Neural cell (in vitro differentiated cells): ENCODE measurements around the gene UBA5. TPM values are rescaled to one million over a fixed set of nuclear protein-coding genes. Genes with fewer than 3 reads are reported as not detected.

Experiments used
- H2AFZ ChIP-seq: fragments of 200-600, 300-800 bp; sonication (generic), shearing (Covaris generic); 2 replicates; pipeline ENCODE4 v1.6.0; 2014; ENCODE audit warnings: low read depth, mild to moderate bottlenecking, antibody characterized with exemption, low read length, moderate library complexity
- H3F3A ChIP-seq: fragments of 200-600 bp; shearing (Covaris generic); 2 replicates; pipeline ENCODE4 v1.6.1; 2016; ENCODE audit warnings: mild to moderate bottlenecking, moderate library complexity, mixed read lengths, antibody characterized with exemption, low read length; ENCODE audit not compliant: insufficient read depth, poor library complexity, severe bottlenecking
- H3K27ac ChIP-seq: fragments of 200-600, 300-800 bp; sonication (generic), shearing (Covaris generic); 2 replicates; pipeline ENCODE4 v1.5.1; 2014; ENCODE audit warnings: mild to moderate bottlenecking, low read length, moderate library complexity
- H3K27me3 ChIP-seq: fragments of 300-800, 200-600 bp; sonication (generic), shearing (Covaris generic); 2 replicates; pipeline ENCODE4 v1.6.0; 2014; ENCODE audit warnings: mild to moderate bottlenecking, low read depth, low read length, moderate library complexity; ENCODE audit not compliant: insufficient read depth
- H3K36me3 ChIP-seq: fragments of 300-800, 200-600 bp; sonication (generic), shearing (Covaris generic); 2 replicates; pipeline ENCODE4 v1.5.1; 2014; ENCODE audit warnings: mild to moderate bottlenecking, antibody characterized with exemption, low read length, moderate library complexity; ENCODE audit not compliant: insufficient read depth
- H3K4me2 ChIP-seq: fragments of 300-800, 200-600 bp; sonication (generic), shearing (Covaris generic); 2 replicates; pipeline ENCODE4 v1.6.0; 2014; ENCODE audit warnings: mild to moderate bottlenecking, low read length
- H3K4me3 ChIP-seq: fragments of 300-800, 200-600 bp; sonication (generic), shearing (Covaris generic); 2 replicates; pipeline ENCODE4 v1.5.1; 2014; ENCODE audit warnings: mild to moderate bottlenecking, low read length, moderate library complexity
- H3K79me2 ChIP-seq: fragments of 200-600 bp; shearing (Covaris generic); replicated peaks from 2 replicates; pipeline ENCODE4 v1.6.0; 2014; ENCODE audit warnings: mild to moderate bottlenecking, low read length, moderate library complexity; ENCODE audit not compliant: insufficient read depth
- H3K9ac ChIP-seq: fragments of 300-800, 200-600 bp; sonication (generic), shearing (Covaris generic); 2 replicates; pipeline ENCODE4 v1.6.1; 2016; ENCODE audit warnings: mild to moderate bottlenecking, low read length, mixed read lengths
- H3K9me2 ChIP-seq: fragments of 200-600 bp; shearing (Covaris generic); 2 replicates; pipeline ENCODE4 v1.6.1; 2016; ENCODE audit warnings: mild to moderate bottlenecking, low read length, mixed read lengths; ENCODE audit not compliant: insufficient read depth
- H3K9me3 ChIP-seq: fragments of 200-600, 300-800 bp; sonication (generic), shearing (Covaris generic); 2 replicates; pipeline ENCODE4 v1.6.1; 2016; ENCODE audit warnings: mild to moderate bottlenecking, mixed run types, low read length, moderate library complexity, mixed read lengths
- H4K20me1 ChIP-seq: fragments of 200-600 bp; shearing (Covaris generic); 2 replicates; pipeline ENCODE4 v1.6.1; 2016; ENCODE audit warnings: mild to moderate bottlenecking, mixed run types; ENCODE audit not compliant: insufficient read depth
- EP300 ChIP-seq: fragments of 450-650 bp; conservative IDR thresholded peaks from 2 replicates; pipeline ENCODE4 v1.6.1; 2014; ENCODE audit warnings: antibody characterized with exemption, mild to moderate bottlenecking, moderate library complexity; ENCODE audit not compliant: poor library complexity, severe bottlenecking
- EZH2 ChIP-seq: fragments of 200-600, 300-800 bp; shearing (Covaris generic), sonication (generic); IDR thresholded peaks from 2 replicates; pipeline ENCODE4 v1.6.1; 2014; ENCODE audit warnings: antibody characterized with exemption, low read length, borderline replicate concordance, mild to moderate bottlenecking; ENCODE audit not compliant: insufficient read depth, poor library complexity, severe bottlenecking
- MXI1 ChIP-seq: fragments of 450-650 bp; conservative IDR thresholded peaks from 2 replicates; pipeline ENCODE4 v1.6.1; 2014; ENCODE audit warnings: antibody characterized with exemption, mild to moderate bottlenecking; ENCODE audit not compliant: poor library complexity, severe bottlenecking
- POLR2AphosphoS5 ChIP-seq: IDR thresholded peaks from 2 replicates; pipeline ENCODE4 v1.6.1; 2012
- RAD21 ChIP-seq: fragments of 450-650 bp; conservative IDR thresholded peaks from 2 replicates; pipeline ENCODE4 v1.6.1; 2014; ENCODE audit warnings: antibody characterized with exemption, mild to moderate bottlenecking, moderate library complexity
- SMC3 ChIP-seq: fragments of 450-650 bp; conservative IDR thresholded peaks from 2 replicates; pipeline ENCODE4 v1.6.1; 2014; ENCODE audit warnings: antibody characterized with exemption, mild to moderate bottlenecking, moderate library complexity; ENCODE audit not compliant: poor library complexity
- TAF1 ChIP-seq: IDR thresholded peaks from 2 replicates; pipeline ENCODE4 v1.6.1; 2012; ENCODE audit warnings: low read depth
- polyA plus RNA-seq: library from polyadenylated mRNA; depleted of rRNA; stranded (reverse); fragments of >200 nt; gene quantifications from 2 replicates; pipeline ENCODE4 v1.2.3, GENCODE V29; 2014
- TF ChIP-seq, protein P1 (sequence below): IDR thresholded peaks from 2 replicates; pipeline ENCODE4 v1.6.1; 2012; ENCODE audit warnings: borderline replicate concordance
- TF ChIP-seq, protein P2 (sequence below): fragments of 450-650 bp; IDR thresholded peaks from 2 replicates; pipeline ENCODE4 v1.5.1; 2014; ENCODE audit warnings: antibody characterized with exemption, mild to moderate bottlenecking, moderate library complexity; ENCODE audit not compliant: poor library complexity, severe bottlenecking

UBA5 gene
- polyA plus RNA-seq, 1 donor from 2014 or later = 77.8 TPM

DNA sequence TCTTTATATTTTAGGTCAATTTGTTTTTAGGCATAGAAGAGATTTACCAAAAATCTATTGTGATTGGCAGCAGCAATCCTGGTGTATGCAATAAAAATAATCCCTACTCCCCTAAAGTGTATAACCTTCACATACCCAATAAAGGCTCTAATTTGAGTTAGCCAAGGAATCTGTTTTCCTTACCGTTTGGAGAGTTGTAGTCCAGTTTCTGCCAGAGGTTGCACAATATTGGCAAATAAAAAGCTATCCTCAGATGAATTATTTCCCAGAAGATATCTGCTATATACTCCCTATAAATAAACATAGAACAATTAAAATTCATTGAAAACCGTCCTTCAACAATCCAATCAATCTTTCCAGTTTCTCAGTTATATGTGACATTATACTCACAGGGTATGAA lies 32.0 kb upstream of the UBA5 start:
- TF ChIP-seq EZH2 (no peak), RAD21 (no peak), TAF1 (no peak), MXI1 (no peak), POLR2AphosphoS5 (no peak), EP300 (no peak), SMC3 (no peak)
- TF ChIP-seq, protein P1, sequence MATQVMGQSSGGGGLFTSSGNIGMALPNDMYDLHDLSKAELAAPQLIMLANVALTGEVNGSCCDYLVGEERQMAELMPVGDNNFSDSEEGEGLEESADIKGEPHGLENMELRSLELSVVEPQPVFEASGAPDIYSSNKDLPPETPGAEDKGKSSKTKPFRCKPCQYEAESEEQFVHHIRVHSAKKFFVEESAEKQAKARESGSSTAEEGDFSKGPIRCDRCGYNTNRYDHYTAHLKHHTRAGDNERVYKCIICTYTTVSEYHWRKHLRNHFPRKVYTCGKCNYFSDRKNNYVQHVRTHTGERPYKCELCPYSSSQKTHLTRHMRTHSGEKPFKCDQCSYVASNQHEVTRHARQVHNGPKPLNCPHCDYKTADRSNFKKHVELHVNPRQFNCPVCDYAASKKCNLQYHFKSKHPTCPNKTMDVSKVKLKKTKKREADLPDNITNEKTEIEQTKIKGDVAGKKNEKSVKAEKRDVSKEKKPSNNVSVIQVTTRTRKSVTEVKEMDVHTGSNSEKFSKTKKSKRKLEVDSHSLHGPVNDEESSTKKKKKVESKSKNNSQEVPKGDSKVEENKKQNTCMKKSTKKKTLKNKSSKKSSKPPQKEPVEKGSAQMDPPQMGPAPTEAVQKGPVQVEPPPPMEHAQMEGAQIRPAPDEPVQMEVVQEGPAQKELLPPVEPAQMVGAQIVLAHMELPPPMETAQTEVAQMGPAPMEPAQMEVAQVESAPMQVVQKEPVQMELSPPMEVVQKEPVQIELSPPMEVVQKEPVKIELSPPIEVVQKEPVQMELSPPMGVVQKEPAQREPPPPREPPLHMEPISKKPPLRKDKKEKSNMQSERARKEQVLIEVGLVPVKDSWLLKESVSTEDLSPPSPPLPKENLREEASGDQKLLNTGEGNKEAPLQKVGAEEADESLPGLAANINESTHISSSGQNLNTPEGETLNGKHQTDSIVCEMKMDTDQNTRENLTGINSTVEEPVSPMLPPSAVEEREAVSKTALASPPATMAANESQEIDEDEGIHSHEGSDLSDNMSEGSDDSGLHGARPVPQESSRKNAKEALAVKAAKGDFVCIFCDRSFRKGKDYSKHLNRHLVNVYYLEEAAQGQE = no peak
- TF ChIP-seq, protein P2, sequence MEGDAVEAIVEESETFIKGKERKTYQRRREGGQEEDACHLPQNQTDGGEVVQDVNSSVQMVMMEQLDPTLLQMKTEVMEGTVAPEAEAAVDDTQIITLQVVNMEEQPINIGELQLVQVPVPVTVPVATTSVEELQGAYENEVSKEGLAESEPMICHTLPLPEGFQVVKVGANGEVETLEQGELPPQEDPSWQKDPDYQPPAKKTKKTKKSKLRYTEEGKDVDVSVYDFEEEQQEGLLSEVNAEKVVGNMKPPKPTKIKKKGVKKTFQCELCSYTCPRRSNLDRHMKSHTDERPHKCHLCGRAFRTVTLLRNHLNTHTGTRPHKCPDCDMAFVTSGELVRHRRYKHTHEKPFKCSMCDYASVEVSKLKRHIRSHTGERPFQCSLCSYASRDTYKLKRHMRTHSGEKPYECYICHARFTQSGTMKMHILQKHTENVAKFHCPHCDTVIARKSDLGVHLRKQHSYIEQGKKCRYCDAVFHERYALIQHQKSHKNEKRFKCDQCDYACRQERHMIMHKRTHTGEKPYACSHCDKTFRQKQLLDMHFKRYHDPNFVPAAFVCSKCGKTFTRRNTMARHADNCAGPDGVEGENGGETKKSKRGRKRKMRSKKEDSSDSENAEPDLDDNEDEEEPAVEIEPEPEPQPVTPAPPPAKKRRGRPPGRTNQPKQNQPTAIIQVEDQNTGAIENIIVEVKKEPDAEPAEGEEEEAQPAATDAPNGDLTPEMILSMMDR = no peak
- Histone ChIP-seq H4K20me1 (no peaks in the 10 kb centered on the region), H3K9me3 (no peaks in the 10 kb centered on the region), H3K9me2 (no peaks in the 10 kb centered on the region), H3K36me3 (no peaks in the 10 kb centered on the region), H3K4me3 (no peak overlapping the region), H3K4me2 (no peak overlapping the region), H3F3A (no peaks in the 10 kb centered on the region), H3K79me2 (no peaks in the 10 kb centered on the region), H3K27ac (no peak overlapping the region), H3K27me3 (no peaks in the 10 kb centered on the region), H2AFZ (no peak overlapping the region), H3K9ac (no peak overlapping the region)

DNA sequence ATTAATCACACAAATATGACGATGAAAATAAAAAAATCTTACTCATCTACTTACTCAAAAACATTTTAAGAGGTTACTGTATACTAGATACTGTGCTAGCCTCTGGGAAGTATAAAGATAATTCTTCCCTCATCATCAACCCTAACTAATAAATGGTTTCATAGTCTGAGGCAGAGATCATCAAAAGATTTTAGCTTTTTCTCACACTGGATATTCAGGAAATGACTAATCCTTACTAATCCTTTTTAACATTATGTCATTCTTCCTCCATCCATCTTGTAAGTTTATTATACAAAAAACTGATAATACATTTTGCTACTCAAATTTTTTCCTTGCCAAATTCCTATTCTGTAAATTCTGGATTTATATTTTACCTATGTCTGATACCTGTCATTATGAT lies 30.2 kb upstream of the UBA5 start:
- Histone ChIP-seq H3K9ac (no peak overlapping the region), H3K9me3 (no peaks in the 10 kb centered on the region), H2AFZ (no peak overlapping the region), H3K4me3 (no peak overlapping the region), H3K27ac (no peak overlapping the region), H4K20me1 (no peaks in the 10 kb centered on the region), H3K4me2 (no peak overlapping the region), H3K79me2 (no peaks in the 10 kb centered on the region), H3K27me3 (no peaks in the 10 kb centered on the region), H3K9me2 (no peaks in the 10 kb centered on the region), H3F3A (no peaks in the 10 kb centered on the region), H3K36me3 (no peaks in the 10 kb centered on the region)
- TF ChIP-seq POLR2AphosphoS5 (no peak), EP300 (no peak), EZH2 (no peak), RAD21 (no peak), TAF1 (no peak), SMC3 (no peak), MXI1 (no peak)
- TF ChIP-seq, protein P1 = no peak
- TF ChIP-seq, protein P2 = no peak
